ENCODE data around the gene KCNK17.
"Not testable (repeated sequence)": the region's sequence is repeated elsewhere in the genome, so short reads cannot be mapped to it uniquely, and the experiment has no call there.

The KCNK17 gene

DNA sequence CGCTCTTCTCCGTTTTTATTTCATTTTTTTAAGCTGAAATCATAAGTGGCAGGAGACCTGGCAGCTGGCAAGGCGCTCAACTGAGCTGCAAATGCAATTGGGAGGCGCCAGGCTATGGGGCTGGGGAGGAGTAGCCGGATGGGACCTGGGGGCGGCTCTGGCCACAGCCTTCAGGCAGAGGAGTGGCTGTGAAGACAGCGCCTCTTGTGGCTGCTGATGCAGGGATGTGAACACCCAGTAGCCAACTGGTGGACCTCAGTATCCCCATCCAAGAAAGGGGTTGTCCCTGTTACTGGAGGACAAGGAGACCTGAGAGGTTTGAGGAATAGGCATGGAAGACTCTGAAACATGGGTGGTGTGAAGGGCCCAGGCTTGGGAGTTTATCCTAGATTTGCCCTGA, 12.6 kb downstream of the KCNK17 start:
- DNase-seq = no peak

DNA sequence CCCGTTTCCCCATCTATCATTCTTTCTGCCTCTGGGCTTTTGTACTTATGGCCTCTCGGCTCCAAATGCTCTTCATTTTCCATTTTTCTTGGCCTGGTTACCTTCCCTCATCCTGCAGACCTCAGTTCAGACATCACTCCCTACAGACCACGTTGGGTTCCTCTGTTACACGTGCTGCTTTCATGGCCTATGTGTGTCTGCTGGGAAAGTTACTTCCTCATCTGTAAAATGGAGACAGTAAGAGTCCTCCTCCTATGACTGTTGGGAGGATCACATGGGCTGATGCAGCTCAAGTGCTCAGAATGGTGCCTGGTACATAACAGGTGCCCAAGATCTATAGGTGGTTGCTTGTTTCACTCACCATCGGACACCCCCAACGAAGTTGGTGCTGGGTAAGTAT, 13.5 kb downstream of the KCNK17 start:
- no peak for DNase-seq

DNA sequence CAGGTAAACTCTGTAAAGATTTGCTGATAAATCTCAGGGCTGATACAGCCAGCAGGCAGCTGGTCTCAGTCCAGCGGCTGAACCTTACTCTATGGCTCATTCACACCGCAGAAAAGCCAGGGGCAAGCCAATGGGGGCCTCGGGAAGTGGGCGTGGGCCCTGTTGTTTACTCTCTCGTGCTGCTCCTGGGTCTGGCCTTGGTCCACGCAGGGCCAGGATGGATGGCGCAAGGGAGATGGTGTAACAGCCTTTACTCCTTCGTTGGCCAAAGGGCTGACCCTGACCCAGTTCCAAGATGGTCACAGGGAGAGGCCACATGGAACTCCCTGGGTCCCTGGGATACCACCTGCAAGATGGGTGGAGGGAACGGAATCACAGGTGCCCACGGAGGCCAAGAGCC, 16.2 kb downstream of the KCNK17 start:
- no peak for DNase-seq

DNA sequence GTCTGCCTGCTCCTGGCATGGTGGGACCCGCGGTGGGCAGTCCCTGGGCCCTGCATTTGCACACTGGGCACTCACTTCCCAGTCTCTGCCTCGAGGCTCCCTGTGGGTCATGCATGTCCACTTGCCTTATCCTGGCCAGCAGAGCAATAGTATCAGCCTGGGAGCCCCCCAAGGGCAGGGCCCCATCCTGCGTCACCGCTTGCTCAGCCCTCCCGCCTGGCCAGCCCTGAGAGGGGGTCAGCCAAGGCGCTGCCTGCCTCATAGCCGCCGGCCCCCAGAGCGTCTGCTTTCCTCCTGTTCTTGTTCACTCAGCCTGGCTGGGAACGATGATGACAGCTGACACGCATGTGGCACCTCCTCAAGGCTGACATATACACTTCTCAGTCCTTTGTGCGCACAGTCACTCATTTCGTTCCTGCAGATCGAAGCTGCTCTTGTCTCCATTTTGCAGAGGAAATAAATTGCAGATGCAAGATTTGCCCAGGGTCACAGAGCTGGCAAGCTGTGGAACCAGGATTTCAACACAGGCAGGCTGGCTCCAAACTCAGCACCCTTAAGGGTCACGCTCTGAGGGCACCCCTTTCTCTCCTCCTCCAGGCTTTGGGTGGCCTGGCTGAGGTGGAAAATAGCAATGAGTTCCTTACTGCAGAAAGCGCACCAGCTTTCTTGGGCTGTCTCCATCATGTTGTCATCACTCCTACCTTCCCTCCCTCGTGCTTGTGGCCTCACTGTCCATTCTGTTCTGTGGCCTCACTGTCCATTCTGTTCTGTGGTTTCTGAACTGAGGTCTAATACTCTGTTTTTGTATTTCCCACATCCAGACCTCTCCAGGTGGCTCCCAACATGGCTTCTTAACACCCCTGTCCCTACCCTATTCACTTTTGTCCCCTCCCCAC, 17.2 kb downstream of the KCNK17 start:
- no peak for DNase-seq

DNA sequence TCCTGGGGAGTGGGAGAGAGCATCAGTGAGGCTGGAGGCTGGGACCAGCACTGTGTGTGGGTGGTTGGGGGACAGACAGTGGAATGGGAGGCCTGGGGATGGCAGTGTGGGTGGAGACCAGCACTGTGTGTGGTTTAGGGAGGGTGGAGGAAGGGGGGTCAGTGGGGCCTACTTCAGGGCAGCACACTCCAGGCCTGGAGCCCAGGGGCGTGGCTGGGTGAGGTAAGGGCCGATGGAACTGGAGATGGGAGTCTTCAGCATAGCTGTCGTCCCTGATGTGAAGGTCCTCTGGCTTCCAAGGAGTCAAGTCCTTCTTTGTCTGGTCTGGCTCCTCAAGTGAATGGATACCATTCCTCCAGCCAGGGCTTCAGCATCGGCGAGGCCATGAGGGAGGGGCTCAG, 18.6 kb downstream of the KCNK17 start:
- DNase-seq = no peak

DNA sequence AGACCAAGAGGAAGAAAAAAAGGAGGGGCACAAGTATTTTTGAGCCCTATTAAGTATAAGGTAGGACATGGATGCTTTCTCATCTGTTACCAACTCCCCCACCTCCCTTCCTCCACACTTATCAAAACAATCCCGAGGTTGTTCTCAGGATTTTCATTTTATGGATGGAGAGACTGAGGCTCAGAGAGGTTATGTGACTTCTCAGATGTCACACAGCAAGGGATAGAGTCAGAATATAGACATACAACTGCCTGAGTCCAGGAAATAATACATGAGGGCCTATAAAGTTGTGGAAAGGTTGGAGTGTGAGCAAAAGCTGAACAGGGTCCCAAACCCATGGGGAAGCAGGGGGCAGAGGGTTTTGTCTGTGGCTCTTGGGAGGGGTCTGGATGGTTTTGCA, 19.3 kb downstream of the KCNK17 start:
- no peak for DNase-seq

DNA sequence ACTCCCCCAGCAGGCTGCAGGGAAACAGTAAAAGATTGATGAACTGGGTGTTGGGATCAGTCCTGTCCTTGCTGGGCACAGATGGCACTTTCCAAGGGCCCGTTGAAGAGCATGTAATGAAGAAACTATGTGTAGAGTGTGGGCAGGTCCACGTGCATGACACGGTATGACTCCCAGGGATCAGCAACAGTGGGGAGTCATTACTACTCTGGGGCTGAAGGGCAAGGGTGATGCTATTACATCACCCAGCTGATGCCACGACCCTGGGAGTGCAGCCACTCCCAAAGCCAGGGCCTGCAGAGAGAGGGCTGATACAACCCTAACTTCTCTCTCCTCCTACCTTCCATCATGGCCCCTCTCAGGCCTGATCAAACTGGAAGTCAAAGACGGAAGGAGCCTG, 20.1 kb downstream of the KCNK17 start:
- DNase-seq = no peak

DNA sequence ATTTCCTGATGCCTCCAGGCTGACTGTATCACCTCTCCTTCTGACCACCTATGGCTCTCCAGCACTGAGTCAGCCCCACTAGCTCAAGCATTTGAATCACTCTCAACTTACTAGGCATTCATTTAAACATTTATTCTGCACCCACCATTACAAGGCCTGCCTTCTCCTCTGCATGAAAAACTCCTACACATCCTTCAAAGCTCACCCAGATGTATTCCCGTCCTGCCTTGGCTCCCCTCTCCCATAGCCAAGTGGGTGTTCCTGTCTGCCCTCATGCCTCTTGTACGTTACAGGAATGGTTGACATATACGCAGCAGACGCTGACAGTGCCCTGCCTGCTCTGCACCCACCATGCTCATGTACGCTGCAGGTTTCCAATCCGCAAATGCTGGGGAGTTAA, 21.6 kb downstream of the KCNK17 start:
- no peak for DNase-seq

DNA sequence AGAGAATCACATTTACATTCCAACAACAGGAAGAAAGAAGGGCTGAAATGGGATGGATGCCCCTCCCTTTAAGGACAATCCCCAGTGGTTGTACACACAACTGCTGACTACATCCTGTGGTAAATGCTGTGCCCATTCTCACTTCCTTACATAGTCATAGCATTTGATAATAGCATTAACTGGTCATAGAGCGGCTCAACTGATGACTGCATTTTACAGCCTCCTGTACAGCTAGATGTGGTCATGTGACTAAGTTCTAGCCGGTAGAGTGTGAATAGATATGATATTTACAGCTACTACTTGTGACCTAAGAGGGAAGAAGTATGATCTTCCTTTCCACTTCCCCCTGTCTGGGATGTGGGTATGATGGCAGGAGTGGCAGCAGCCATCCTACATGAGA, 24.7 kb downstream of the KCNK17 start:
- no peak for DNase-seq

DNA sequence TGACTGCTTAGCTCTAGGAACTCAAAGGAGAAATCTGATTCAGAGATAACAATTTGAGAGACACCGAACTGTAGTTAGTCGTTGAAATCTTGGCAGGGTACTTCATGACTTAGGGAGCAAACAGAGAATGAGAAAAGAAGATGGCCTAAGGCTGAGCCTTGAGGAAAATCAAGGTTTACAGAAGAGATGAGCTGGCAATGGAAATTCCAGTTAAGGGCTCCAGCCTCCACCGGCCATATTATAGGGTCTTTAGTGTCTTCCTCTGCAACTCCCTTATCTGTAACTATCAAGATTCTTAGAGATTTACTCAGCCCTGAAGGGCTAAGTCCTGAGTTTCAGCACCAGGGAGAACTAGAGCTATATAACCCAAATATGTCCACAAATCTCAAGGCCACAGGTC, 26.6 kb downstream of the KCNK17 start:
- no peak for DNase-seq

DNA sequence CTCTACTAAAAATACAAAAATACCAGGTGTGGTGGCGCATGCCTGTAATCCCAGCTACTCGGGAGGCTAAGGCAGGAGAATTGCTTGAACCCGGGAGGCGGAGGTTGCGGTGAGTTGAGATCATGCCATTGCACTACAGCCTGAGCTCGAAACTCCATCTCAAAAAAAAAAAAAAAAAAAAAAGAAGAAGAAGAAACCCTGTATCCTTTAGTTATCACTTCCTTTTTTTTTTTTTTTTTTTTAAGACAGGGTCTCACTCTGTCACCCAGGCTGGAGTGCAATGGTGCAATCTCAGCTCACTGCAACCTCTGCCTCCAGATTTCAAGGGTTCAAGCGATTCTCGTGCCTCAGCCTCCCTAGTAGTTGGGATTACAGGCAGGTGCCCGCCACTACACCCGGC, 27.6 kb downstream of the KCNK17 start:
- DNase-seq = not testable (repeated sequence)

DNA sequence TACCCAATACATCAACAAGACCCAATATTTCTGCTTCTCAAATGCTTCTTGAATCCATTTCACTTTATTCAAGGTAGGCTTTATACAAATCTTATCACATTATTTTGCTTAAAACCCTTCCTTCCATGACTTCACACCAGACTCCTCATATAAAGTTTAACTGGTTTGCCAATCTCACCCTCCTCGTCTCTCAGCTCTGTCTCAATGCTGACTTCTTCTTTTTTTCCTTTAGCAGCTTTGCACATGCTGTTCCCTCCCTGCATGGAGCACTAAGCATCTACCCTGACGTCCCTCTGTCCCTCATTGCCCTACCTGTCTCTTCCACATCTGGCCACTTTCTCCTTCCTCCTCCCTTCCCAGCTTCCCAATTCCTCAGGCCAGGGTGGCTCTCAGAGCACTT, 31.4 kb downstream of the KCNK17 start:
- no peak for DNase-seq

DNA sequence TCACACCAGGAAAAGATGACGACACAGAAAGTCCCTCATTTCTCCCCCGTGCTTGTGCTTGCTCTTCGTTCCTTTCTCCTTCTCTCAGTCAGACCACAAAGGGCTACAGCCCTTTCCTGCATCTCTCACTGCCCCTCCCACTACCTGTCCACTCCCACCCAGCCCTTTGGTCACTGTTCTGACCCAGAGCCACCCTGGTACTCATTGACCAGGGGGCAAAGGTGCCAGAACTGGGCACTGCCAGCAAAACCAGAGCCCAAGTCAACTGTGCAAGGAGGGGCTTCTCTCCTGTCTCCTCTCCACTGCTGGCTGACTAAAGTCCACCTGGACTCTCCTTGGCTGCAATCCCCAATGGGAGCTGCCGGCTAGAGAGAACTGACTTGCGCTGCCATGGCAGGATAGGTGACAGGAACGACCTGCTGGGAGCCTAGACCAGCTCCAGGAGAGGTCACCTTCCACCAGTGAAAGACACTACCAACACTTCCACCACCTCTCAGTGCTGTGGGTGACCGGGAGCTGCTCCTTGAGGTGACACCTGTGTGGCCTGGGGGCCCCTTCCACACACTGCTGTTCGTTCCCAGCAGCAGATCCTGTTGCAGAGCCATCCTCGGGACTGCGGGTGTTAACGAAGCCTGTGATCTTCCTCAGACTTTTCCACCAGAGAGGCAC, 32.8 kb downstream of the KCNK17 start:
- DNase-seq = no peak

DNA sequence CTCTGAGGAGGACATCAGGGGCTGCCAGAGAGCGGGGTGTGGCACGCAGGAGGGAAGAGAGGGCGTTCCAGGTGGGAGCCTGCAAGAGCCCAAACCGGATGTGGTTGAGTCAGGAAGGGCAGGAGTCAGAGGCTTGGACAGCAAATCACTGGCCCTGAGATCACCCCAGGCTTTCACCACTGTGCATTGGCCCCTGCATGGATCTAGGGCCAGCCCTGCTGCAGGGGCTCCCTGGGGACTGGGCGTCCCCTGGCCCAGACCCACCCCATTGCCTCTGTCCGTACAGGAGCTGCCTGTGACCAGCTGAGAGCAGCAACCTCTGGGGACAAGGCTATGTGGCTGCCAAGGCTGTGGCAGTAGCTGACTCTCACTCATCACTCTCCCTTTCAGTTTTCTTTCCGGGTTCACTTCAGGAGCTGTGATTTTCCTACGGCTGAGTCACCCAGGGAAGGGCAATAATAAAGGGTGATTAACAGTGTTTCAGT, 33.9 kb downstream of the KCNK17 start:
- DNase-seq = no peak

DNA sequence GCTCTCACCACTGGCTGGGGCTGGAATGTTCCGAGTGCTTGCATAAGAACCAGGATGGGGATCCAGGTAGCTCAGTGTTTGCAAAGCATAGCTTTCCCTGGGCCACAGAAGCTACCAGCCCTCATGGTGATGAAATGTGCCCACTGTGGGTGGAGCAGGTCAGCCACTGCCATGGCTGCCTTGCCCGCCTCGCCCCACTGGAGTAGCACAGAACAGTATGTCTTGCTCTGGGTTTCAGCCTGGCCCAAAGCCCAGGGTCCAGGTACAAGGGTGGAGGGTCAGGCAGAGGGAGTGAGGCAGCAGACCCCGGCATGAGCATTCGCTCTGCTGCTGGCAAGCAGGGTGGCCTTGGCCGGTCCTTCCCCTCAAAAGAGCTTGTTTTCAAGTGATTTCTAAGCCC, 34.7 kb downstream of the KCNK17 start:
- DNase-seq = no peak

DNA sequence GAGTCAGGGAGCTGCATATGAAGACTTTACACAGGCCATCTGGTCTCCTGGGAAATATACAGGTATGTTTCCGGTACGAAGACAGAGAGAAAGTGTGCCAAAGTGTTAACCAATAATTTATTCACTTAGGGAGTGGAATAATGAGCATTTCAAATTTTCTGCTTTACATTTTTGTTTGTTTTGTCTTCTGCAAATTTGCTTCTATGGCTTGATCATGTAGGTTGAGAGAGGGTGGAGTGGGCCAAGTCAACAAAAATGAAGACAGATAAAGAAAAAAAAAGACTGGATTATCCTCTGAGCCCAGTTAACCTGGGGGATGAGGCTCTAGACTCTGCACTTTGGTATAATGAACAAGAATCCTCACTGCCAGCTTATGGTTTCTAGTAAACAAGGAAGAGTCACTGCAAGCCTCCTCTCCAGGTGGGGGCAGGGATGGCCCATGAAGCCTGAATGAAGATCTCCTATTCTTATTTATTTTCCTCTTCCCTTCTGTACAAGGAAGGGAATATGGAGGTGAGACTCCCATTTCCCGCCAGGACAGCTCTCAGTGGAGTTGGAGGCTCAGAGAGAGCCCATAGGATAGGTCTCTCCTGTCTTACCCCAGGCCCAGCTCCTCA, 37.7 kb downstream of the KCNK17 start:
- DNase-seq = no peak

DNA sequence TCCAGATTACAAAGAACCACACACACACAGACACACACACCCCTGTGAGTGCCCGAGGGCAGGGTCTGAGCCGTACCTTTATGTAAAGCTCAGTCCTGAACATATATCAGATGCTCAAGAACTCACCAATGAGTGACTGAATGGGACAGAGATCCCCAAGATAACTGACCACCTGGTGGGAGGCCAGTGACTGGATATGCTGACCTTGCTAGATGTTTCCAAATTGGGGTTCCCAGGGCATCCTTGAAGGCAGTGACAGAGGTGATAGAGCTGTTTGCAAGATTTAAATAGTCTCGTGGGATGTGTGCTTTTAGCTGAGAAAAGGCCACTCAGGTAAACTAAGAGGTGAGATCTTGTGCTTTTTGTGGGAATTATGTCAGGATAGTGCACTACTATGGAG, 39.3 kb downstream of the KCNK17 start:
- no peak for DNase-seq

DNA sequence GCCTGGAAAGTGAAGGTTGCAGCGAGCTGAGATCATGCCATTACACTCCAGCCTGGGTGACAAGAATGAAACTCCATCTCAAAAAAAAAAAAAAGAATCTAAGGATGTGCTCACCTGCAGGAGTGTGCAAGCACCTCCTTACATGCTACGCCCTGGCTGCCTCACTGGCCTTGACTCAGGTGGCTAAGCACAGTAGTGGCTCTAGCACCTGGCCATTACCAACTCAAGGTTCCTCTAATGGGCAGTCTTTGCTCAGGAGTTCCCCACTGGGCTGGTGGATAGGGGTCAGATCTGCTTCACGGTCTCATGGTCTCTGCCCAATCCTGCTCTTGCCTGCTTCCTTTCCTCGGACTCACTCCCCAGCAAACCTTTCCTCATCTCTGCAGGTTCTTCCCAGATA, 39.7 kb downstream of the KCNK17 start:
- no peak for DNase-seq

DNA sequence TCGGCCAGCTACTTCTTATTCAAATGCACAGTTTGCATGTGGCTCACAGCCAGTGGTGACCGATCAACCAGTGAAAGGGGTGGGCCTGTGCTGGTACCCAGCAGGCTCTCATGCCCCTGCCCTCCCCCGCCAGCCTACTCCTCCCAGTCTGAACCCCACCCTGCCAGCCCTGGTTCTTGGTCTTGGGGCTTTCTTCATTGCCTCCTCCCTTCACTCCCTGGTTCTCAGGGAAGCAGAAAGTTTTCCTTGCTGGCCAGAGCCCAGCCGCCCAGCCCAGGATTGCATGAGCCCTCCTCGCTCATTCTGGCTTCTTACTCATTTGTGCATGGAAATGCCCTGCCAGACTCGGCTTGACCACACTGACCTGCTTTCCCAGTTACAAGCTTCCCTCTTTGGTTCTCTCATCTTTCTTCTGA, 40.8 kb downstream of the KCNK17 start:
- DNase-seq = no peak

DNA sequence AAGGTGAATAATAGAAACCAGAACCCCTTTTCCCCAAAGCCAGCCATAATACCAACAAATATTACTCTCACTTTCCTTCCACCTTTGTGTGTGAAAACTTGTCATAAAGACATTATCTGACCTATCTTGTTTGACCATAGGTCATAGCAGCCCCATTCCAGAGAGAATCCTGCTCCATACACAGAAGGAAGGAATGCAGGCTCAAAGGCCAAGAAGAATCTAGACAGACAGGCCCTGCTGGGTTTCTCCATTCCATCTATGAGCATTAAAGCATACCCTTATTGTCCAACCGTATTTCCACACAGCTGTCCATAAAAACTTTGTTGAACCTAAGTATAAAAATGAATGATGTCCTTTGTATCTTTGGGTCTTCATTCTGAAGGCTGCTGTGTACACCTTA, 44.3 kb downstream of the KCNK17 start:
- no peak for DNase-seq

DNA sequence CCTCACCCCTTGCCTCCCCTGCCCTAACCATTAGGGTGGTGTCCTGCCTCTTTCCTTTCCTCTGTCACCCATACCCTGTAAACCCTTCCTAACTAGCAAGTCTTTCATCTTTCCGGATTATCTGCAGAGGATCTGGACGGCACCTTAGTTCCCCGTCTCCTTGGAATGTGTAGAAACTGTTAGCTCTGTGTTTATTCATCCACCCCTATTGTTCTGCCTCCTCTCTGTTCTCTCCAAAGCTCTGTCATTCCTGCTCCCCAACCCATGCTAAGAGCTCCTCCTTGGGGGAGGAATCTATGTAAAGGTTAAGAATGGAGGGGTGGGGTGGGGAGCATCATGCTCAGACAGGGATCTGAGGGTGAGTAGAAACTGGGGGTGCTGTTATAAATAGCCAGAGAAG, 45.5 kb downstream of the KCNK17 start:
- DNase-seq = no peak

DNA sequence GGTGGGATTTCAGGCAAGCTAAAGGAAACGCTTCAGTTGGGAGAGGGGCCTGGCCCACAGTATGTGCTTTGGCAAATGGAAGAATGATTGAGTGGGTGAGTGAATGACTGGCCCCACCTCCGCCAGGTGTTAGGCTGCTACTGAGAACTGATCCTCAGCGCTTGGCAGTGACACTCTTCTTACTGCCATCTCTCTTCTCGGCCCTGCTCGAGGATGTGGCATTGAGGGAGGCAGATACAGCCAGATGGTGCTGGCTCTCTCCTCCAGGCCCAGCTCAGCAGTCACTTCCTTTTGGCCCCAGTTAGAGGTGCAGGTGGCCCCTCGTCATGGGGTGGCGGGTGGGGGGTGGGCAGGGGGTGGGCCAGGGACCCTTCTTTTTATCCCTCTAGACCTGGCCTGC, 46.0 kb downstream of the KCNK17 start:
- no peak for DNase-seq

DNA sequence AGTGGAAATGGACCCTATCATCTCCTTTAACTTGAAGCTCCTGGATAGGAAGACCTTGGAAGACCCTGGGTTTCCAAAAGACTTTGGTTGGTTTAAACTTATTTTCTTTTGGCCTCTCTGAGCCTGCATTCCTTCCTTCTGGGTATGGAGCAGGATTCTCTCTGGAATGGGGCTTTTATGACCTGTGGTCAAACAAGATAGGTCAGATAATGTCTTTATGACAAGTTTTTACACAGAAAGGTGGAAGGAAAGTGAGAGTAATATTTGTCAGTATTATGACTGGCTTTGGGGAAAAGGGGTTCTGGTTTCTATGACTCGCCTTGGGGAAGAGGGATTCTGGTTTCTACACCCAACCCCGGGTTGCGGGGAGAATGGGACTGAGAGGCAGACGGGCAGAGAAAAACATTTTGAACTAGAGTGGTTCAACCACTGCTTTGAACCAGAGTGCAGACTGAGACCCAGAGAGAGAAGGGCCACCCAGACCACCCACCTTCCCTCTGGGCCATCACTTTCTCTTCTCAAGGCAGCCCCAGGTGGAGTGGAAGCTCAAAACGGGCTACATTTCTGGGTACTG, 47.4 kb downstream of the KCNK17 start:
- DNase-seq = no peak

DNA sequence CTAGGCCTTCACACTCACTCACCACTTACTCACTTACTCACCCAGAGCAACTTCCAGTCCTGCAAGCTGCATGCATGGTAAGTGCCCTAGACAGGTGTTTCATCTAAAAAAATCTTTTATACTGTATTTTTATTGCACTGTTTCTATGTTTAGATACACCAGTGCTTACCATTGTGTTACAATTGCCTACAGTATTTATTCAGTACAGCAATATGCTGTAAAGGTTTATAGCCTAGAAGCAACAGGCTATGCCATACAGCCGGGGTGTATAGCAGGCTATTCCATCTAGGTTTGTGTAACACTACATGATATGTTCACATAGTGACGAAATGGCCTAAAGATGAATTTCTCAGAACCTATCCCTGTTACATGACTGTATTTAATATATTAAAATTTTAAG, 47.8 kb downstream of the KCNK17 start:
- DNase-seq = no peak

Measured in NCI-H1105 (cell line).